Measurements from ENCODE around the gene HDAC9. TPM values are rescaled to one million over a fixed set of nuclear protein-coding genes. Genes with fewer than 3 reads are reported as not detected.

The HDAC9 gene
- total RNA-seq, 1 donor from 2014 or later = 2.1 TPM

DNA sequence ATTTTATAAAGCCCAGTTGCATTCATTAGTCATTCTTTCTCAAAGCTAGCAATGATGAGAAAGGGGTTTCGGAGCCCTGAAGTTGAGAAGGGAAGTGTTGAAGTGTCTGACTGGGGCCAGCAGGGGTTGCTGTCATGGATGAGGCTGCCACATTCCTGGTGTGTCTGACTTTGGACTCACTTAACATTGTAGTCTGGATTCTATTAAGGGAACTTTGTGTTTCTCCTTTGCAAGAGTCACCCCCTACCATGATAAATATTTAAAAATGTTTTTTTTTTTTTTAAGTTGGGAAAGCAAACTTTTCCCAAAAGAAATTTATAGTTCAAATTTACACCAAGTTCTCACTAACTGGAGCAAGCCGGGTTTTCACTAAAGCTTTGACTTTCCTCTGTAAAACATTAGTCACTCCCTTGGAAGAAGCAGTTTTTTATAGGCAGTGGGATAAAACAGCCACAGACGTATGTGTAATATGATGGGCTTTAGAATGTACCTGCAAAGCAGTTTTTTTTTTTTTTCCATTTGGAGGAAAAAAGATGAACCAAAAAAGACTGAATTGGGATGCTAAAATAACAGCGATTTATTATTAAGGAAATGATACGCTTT, 378.3 kb downstream of the HDAC9 start:
- DNase-seq (ENCODE audit: low spot score) (no peak), ATAC-seq (no peak)

DNA sequence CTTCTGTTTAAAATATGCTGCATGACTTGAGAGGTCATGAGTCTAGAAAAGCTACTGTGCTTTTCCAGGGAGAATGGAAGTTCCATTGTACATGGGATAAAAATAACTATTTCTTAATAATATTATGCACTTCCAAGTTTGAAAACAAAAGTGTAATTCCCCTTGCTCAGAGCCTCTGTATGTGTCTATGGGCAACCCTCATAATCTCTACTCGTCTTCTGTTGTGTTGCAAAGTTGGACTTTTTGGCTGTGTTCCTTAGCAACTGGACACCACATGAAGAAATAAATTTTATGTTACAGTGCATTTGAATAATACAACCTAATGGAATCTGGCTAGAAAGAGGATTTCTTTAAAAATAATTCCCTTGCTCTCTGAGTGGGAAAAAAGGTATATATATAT, 379.3 kb downstream of the HDAC9 start:
- no peak for ATAC-seq
- no peak for DNase-seq (ENCODE audit: low spot score)

DNA sequence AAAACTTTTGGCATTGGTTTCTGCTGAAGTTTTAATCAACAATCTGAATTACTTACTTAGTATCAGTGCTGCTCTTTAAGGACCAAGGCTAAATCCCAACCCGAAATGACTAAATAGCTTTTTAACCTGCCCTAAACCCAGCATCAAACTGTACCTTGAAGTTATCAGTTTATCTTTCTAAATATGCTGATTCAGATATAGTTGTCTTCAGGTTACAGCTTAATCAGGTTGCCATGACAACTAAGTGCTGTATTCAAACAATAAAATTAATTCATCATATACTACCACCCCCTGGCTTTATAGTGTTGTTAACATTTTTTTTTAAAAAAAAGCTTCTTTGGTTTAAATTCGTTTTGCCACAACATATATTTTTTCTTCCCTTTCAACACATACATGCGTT, 382.3 kb downstream of the HDAC9 start:
- ATAC-seq = no peak
- no peak for DNase-seq (ENCODE audit: low spot score)

DNA sequence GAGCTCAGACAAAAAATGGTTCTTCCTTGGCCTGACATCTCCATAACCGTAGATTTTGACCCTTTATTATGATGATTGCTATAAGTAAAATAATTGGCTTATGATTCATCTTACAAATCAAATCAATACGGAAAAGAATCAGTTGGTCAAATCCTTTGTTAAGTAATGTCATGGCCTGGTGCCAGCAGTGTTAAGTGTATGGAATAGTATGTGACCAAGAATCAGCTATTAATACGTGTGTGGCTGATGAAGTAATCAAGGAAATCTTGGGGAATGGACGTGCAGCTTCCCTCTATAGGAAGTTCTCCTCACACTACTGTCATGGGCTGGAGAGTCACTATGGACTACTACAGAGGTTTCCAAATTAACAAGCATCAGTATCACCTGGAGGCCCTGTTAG, 391.3 kb downstream of the HDAC9 start:
- no peak for ATAC-seq
- no peak for DNase-seq (ENCODE audit: low spot score)

DNA sequence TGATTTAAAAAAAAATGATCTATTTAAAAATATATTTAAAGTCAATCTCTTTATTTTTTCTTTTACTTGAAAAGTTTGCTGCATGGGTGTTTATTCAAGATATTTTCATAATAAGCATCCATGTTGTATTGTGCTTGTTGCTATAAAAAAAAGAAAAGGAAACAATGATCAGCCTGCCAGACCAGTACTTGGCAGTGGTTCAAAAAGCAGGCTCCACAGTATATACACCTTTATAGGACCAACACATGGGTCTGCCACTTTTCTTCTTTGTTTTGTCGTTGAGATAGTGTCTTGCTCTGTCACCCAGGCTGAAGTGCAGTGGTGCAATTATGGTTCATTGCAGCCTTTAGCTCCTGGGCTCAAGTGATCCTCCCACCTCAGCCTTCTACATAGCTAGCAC, 393.9 kb downstream of the HDAC9 start:
- ATAC-seq = no peak
- no peak for DNase-seq (ENCODE audit: low spot score)

DNA sequence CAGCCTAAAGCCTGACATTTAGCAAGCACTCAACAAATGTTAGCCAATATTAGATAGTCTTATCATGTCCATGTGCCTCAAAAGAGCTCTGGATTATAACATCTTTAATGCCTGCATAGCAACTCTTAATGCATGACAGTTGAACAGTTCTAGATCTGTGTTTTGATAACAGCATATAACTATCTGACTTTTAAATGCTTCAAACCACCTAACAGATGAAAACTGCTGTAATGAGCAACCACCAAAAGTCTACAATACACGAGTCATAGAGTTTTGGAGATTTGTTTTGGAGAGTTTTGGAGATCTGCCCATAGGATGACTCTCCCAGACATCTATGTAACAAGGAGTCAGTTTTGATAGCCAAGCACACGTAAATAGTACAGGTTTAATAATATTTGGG, 394.6 kb downstream of the HDAC9 start:
- DNase-seq (ENCODE audit: low spot score) (no peak), ATAC-seq (no peak)

DNA sequence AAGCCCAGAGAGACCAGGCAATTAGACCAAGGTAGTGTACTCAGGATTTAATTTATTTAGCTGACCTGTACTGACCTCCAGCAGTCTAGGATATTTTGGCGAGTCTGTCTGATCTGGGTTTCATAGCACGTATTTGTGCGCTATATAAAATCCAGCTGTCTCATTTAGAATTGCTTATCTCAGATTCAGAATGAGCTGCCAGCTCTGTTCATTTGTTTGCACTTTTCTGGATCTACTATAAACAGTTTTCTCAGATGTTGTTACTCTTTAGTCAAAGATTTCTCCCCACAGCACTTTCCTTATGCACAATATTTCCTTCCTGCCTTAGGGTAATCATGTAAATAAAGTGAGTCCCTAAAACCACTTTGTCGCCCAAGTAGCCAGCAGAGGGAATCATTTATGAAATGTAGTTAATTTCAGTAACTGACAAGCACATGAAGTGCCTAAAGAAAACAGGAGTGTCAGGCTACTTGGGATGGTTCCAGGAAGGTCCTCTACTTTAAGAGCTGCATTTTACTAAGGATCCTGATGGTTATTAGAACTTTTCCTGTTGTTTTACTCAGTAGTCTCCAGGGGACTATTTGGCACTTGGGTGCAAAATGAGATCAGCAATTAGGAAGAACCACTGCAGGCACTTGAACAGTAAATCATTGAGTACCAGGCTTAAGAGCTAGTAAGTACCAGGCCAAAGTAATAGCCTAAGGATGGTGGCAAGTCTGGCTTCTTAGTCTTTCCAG, 395.5 kb downstream of the HDAC9 start:
- ATAC-seq = no peak
- no peak for DNase-seq (ENCODE audit: low spot score)

DNA sequence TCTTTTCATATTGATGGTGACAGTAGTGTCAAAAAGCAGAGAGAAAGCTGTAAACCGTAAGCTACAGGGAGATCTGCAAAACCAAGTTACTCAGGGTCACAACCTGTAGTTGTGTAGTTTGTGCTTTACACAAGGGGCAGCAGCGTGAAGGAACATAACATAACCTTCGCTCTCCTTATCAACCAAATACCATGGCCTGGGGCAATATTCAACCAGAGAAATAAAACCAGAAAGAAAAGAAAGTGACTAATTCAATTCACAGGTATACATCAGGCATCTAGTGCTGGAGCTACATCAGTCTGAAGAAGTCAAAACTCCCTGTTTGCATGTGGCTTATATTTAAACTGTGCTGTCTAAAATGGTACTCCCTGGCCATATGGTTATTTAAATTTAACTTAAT, 397.6 kb downstream of the HDAC9 start:
- DNase-seq (ENCODE audit: low spot score) (no peak), ATAC-seq (no peak)

DNA sequence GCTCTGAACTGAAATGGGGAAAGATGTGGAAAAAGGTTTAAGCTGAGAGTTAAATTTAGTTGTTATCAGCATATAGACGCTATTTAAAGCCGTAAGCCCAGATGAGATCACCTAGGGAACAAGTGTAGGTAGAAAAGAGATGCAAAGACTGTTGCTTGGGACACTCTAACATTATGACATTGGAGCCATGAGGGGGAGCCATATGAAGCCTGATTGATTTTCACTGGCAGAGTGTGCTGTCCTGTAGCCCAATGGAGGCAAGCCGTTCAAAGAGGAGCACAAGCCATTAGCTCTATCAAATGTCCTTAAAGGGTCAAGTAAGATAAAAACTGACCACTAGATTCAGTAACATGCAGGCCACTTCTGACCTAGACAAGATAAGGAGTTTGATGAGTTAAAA, 398.6 kb downstream of the HDAC9 start:
- DNase-seq (ENCODE audit: low spot score) (no peak), ATAC-seq (no peak)

DNA sequence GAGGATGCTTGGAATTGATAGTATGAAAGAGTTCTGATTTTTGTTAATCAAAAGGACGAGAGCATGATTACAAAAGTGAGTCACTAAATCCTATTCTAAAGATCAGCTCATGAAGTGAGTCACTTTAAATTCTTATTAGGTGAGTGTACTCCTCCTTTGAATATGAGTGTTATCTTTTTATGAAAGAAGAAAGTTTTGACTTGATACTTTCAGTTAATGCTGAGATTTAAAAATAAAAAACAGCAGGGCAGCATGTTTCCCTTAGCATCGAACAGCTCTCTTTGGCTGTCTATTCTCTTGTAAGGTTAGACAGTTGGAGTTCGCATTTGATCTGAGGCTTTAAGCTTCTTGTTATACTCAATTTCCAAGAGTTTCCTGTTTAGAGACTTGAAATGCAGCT, 399.9 kb downstream of the HDAC9 start:
- DNase-seq (ENCODE audit: low spot score) (no peak), ATAC-seq (no peak)

DNA sequence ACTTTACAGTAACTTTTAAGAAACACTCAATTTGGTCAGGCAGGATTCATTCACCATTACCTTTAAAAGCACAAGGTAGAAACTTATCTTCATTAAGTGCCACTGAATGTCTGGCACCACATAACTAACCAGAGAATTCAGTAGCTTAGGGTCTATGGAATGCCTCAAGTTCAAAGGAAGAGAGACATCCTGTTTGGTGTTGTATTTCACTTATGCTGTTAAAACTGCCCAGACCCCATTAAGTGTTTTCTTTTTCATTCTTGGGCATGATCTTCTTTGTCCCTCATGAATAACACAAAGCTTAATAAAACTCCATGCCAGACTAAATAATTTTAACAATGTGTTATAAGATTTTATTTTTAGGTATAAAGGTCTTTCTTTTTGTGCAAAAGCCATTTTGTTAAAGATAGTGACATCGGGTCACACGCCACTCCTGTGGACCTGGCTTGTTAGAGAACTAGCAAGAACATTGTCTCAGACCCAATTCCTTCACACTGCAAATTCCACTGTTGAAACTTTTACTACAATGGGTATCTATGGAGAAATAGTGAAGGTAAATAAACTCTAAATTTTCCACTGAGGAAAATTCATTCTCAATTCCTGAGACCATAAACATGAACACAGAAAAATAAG, 400.9 kb downstream of the HDAC9 start:
- no peak for DNase-seq (ENCODE audit: low spot score)
- ATAC-seq = no peak

DNA sequence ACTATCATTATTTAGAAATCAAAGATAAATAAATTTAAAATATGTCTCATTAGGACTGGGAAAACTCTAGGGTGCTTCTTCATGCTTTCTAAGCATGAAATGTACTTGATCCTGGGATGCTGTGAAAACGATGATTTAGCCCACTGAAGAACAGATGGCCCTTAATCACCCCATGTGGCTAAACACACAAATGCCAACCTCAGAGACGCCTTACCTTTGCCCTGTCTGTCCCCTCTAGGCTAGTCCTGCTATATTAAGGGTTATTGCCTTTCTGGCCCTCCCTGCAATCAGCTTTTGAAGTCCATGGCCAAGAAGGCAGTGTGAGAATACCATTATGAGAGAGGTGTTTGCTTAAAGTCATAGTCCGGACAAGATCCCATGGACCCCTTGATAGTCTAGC, 404.7 kb downstream of the HDAC9 start:
- ATAC-seq (no peak), DNase-seq (ENCODE audit: low spot score) (no peak)

DNA sequence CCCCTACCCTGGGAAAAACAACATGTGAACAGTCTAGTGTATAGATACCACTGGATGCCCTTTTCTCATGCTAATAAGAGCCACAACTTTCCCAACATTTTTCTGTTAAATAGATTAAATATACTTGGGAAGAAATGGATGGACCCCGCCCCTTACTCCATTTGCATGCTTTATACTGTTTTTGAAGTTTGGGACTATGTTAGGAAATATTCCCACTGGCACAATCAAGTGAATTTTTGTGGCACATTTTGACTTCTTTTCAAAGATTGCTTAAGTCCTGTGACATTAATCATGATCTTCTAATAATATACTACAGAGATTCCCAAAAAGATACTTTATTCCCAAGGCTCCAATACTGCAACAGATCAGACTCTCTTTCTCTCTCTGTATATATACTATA, 405.3 kb downstream of the HDAC9 start:
- ATAC-seq = no peak
- DNase-seq (ENCODE audit: low spot score) = no peak

DNA sequence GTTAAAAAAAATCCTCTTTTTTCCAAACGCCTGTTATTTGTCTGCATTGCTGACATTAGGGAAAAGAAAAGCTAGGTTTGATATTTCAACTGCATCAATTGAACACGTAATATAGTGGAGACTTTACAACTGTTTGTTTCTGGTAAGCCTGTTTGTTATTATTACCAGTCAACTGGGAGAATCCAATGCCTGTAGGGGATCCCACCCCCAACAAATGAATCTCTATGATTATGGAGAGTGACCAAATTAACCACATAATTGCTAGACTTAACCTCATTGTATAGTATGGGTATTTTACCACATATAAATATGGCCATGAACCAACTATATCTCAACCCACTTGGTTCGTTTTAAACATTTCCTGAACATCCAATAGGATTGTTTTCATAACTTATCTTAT, 405.8 kb downstream of the HDAC9 start:
- no peak for ATAC-seq

DNA sequence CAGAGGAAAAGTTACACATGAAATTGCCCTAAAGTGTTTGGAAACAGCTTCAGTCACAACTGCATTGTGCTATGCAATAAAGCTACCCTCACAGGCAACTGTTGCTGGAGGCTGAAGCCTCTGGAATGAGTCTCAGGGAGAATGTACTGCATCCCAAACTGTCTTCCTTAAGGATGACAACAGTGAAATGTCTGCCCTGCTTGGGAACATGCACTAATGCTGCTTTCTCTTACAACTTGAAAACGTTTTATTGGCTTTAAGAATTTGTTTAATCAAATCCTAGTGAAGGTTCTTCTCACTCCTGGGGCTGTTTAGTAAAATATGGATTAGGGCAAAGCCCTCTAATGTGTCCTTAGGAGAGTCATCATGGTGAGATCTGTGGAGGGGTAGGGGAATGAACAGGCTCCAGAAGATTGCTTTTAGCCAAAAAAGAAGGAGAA, 406.5 kb downstream of the HDAC9 start:
- DNase-seq (ENCODE audit: low spot score) = no peak
- no peak for ATAC-seq

More for the DNA sequence above, 405.8 kb downstream of the HDAC9 start:
- no peak for DNase-seq (ENCODE audit: low spot score)

DNA sequence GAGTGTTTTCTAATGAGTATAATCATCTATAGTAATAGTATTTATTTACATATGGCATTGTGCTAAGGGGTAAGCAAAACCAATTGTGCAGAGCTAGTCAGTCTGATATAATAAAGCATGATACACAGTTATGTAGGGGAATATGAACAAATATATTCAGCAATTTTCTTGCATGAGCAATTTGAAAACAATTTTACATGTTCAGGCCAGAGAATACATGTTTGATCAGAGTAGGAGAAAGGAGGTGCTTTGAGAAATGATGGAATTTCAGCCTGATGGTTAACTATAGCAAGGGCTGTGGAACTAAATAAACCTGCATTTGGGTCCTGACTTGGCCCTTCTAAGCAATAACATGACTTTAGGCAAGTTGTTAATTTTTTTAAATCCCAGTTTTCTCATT, 407.3 kb downstream of the HDAC9 start:
- ATAC-seq (no peak), DNase-seq (ENCODE audit: low spot score) (no peak)

DNA sequence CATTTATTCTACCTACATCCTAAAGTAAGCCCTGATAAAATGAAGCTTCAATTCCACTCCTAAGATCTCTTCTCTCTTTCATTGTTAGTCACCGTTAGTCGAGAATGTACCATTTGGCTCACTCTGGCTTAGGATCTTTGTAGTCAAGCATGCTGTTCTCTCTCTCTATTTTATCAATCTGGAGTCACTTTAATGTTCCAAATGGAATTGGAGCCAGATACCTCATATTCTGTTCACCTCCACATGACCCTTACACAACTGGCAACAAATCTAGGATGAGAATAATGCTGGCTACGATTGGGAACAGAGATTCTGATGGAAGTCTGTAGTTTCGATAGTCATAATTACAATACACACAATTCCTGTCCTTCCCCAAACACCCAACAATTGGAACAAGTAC, 408.1 kb downstream of the HDAC9 start:
- ATAC-seq (no peak), DNase-seq (ENCODE audit: low spot score) (no peak)

DNA sequence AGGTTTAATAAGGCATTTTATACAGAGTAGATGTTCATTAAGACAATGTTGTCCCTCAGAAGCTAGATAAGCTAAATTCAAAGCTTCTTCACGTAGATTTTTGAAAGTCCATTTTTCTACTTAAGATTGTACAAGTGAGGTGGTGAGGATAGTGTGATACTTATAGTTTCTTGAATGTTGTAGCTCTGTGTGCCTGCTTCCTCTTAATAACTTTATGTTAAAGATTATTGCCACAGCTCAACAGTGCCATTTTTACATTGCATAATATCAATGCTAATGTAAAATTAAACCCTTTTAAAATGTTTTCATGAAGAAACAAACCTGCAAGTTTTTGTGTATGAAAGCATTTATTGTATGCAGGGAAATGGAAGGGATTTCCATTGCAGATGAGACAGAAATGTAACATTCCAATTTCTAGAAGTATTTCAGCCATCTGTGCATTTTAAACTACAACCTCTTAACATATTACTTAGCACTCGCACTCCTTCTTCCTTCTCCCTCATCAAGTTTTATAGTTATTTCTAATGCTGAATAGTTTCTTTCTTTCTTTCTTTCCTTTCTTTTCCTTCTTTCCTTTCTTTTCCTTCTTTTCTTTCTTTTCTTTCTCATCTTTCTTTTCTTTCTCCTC, 409.9 kb downstream of the HDAC9 start:
- ATAC-seq (no peak), DNase-seq (ENCODE audit: low spot score) (no peak)

DNA sequence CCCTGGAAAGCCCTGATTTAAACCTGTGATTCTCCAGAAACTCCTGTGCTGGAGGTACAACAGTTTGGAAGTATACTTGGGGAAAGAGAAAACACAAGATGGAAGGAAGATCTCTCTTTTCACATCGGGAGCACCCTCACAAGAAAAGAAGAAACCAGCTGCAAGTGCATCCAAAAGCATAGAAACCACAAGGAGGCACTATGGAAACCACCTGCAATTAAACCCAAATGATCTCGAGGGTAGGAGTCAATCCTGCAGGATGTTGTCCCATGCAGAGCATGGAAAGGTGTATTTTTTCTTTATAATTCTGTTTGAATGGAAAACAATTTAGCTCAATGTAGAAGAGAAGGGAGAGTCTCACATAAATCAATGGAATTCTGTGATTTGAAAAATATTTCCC, 411.4 kb downstream of the HDAC9 start:
- no peak for ATAC-seq
- no peak for DNase-seq (ENCODE audit: low spot score)

DNA sequence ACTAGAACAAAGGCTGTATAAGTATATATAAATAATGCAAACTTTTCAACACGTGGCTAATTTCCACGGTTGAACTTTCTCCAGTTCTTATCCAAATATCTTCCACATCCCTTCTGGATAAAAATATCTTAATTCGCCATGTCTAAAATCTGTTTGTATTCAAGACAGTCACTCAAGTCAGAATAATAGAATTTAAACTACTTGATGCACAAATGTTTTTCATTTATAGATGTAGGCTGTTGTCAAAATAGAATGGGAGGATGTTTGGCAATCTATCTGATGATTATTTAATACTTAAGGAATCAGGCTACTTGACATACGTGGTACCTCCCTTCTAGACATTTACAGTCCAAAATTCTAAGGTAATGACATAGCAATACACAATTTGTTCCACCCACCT, 417.6 kb downstream of the HDAC9 start:
- DNase-seq (ENCODE audit: low spot score) = no peak
- no peak for ATAC-seq

DNA sequence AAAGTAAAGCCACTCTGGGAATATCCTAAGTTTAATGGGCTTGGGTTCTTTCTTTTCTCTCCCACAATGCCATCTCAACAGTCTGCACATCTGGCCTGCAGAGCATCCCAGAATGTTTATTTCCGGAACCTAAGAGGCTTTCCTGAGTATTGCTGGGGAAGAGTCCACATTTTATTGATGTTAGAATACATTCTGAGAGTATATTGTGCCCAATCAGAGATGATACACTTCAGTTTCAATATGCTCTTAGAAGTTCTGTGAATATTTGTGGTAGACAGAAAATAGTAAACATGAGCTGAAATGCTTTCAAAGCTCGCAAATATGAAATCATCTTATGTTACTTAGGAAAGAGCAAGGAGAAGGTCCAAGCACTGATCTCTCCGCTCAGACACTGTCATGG, 421.3 kb downstream of the HDAC9 start:
- ATAC-seq = no peak
- no peak for DNase-seq (ENCODE audit: low spot score)

DNA sequence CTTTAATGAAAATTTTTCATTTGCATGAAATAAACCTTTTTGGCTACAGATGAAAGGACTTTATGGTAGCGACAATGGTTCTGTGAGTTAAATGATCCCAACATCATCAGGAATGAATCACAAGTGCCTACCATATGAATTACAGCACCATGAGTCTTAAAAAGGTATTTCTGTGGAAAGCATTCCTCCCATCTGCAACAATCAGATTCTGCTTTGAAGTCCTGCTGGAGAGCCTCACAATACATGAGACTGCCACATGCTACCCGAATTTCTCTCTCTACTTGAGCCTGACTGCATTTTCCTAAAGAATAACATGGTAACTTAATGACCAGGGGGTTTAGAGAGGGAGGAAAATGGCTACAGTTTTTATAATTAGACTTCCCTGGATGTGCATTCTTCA, 431.6 kb downstream of the HDAC9 start:
- no peak for DNase-seq (ENCODE audit: low spot score)
- no peak for ATAC-seq

Data from left lobe of liver (tissue), 2 donors.